Hepatocyte (in vitro differentiated cells): ENCODE measurements around the gene WASF2. TPM values are rescaled to one million over a fixed set of nuclear protein-coding genes. Genes with fewer than 3 reads are reported as not detected.

Experiments used
- DNase-seq: peaks from one replicate; pipeline ENCODE4 v3.0.0-alpha.2; 2016; ENCODE audit warnings: low spot score
- H2AFZ ChIP-seq: fragments of 200-600 bp; sonication (generic); 2 replicates; pipeline ENCODE4 v1.6.0; 2016; ENCODE audit warnings: antibody characterized with exemption, mild to moderate bottlenecking
- H3K27ac ChIP-seq: fragments of 200-600 bp; sonication (generic); 2 replicates; pipeline ENCODE4 v1.5.1; 2016; ENCODE audit warnings: mild to moderate bottlenecking
- H3K27me3 ChIP-seq: fragments of 200-600 bp; sonication (generic); 2 replicates; pipeline ENCODE4 v1.6.1; 2016
- H3K36me3 ChIP-seq: fragments of 200-600 bp; sonication (generic); replicated peaks from 2 replicates; pipeline ENCODE4 v1.5.1; 2016; ENCODE audit warnings: low read depth; ENCODE audit not compliant: insufficient read depth
- H3K4me1 ChIP-seq: fragments of 200-600 bp; sonication (generic); 2 replicates; pipeline ENCODE4 v1.5.1; 2016; ENCODE audit warnings: mild to moderate bottlenecking, moderate library complexity; ENCODE audit not compliant: insufficient read depth
- H3K4me2 ChIP-seq: fragments of 200-600 bp; sonication (generic); 2 replicates; pipeline ENCODE4 v1.6.0; 2016
- H3K4me3 ChIP-seq: fragments of 200-600 bp; sonication (generic); 2 replicates; pipeline ENCODE4 v1.5.1; 2016; ENCODE audit warnings: mild to moderate bottlenecking
- H3K79me2 ChIP-seq: fragments of 200-600 bp; sonication (generic); 2 replicates; pipeline ENCODE4 v1.6.0; 2017; ENCODE audit warnings: mild to moderate bottlenecking
- H3K9me2 ChIP-seq: fragments of 200-600 bp; sonication (generic); replicated peaks from 2 replicates; pipeline ENCODE4 v1.6.0; 2017; ENCODE audit warnings: mild to moderate bottlenecking; ENCODE audit not compliant: insufficient read depth
- H3K9me3 ChIP-seq: fragments of 200-600 bp; sonication (generic); 2 replicates; pipeline ENCODE4 v1.5.1; 2016; ENCODE audit warnings: low read depth, mild to moderate bottlenecking
- H4K20me1 ChIP-seq: fragments of 200-600 bp; sonication (generic); 2 replicates; pipeline ENCODE4 v1.6.0; 2016; ENCODE audit warnings: mild to moderate bottlenecking; ENCODE audit not compliant: insufficient read depth, poor library complexity, severe bottlenecking
- EZH2 ChIP-seq: fragments of 200-600 bp; sonication (generic); IDR thresholded peaks from 2 replicates; pipeline ENCODE4 v1.6.1; 2016; ENCODE audit warnings: antibody characterized with exemption, mild to moderate bottlenecking, borderline replicate concordance
- EZH2phosphoT487 ChIP-seq: fragments of 200-600 bp; sonication (generic); IDR thresholded peaks from one replicate; pipeline ENCODE4 v1.6.1; 2018; ENCODE audit warnings: antibody characterized with exemption, mild to moderate bottlenecking, low read depth, moderate library complexity; ENCODE audit not compliant: unreplicated experiment, severe bottlenecking
- WGBS: methylation state at CpG from one replicate; pipeline ENCODE4 v1.1.6; 2016; ENCODE audit warnings: low lambda C conversion rate; ENCODE audit errors: missing lambda C conversion rate; 5-methylcytosine and 5-hydroxymethylcytosine counted together
- polyA plus RNA-seq: library from polyadenylated mRNA; unstranded; fragments of >200 nt; fragmentation: Nextera tagmentation; extraction: Ambion mirVana; gene quantifications from 2 replicates; pipeline ENCODE4 v1.2.1, GENCODE V29; 2016
- total RNA-seq: library from RNA; depleted of rRNA; stranded (reverse); fragments of >200 nt; gene quantifications from 2 replicates; pipeline ENCODE4 v1.2.3, GENCODE V29; 2014
- TF ChIP-seq, protein P1 (sequence below): fragments of 200-600 bp; sonication (generic); IDR thresholded peaks from 2 replicates; pipeline ENCODE4 v1.5.1; 2016; ENCODE audit warnings: antibody characterized with exemption, mild to moderate bottlenecking; ENCODE audit not compliant: poor library complexity

The WASF2 gene
- total and polyA plus RNA-seq, 2 experiments from 2014 or later = 28.5 to 45.6 TPM

DNA sequence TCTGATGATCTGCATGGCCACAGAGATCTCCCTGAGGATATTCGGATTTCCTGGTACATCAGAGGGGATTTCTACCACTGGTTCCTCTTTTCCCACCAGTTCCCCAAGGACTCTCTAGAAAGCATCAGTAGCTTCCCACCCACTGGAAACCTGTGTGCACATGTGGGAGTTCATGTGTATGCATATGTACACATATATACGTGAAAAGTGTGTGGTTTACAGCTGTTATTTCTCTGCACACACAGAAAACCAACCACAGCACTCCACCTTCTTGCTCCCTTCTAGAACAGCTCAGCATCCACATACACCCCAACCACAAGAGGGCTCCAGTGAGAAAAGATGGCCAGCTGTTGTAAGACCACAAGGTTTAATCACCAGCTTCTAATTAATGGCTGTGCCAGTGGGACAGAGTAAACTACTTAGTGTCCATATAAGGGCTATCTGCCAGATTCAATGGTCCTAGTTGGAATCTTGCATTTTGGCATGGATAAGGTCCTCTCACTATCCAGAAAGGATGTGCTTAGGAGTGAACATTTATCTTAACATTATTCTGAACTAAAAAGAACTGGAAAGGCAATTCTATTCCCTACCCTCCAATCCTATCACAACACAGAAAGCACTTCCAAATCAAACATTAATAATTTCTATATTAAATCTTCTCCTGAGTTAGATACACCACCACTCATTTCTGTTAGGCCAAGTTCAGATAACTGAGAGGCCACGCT, 73.4 kb downstream of the WASF2 start:
- H4K20me1 ChIP-seq = no peaks in the 10 kb centered on the region
- TF ChIP-seq EZH2phosphoT487 (no peak), EZH2 (no peak)
- TF ChIP-seq, protein P1, sequence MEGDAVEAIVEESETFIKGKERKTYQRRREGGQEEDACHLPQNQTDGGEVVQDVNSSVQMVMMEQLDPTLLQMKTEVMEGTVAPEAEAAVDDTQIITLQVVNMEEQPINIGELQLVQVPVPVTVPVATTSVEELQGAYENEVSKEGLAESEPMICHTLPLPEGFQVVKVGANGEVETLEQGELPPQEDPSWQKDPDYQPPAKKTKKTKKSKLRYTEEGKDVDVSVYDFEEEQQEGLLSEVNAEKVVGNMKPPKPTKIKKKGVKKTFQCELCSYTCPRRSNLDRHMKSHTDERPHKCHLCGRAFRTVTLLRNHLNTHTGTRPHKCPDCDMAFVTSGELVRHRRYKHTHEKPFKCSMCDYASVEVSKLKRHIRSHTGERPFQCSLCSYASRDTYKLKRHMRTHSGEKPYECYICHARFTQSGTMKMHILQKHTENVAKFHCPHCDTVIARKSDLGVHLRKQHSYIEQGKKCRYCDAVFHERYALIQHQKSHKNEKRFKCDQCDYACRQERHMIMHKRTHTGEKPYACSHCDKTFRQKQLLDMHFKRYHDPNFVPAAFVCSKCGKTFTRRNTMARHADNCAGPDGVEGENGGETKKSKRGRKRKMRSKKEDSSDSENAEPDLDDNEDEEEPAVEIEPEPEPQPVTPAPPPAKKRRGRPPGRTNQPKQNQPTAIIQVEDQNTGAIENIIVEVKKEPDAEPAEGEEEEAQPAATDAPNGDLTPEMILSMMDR = peak; percentile 52
- peak overlapping the region; percentile 96 for H3K27ac ChIP-seq
- DNase-seq = peak; percentile 66
- H3K9me3 ChIP-seq = no peaks in the 10 kb centered on the region
- peaks cover 24% of the 10 kb centered on the region for H3K4me1 ChIP-seq
- no peaks in the 10 kb centered on the region for H3K36me3 ChIP-seq
- 91% methylated on average over 3 of the region's 3 CpGs for WGBS
- no peak overlapping the region for H3K4me2 ChIP-seq
- no peak overlapping the region for H2AFZ ChIP-seq
- no peaks in the 10 kb centered on the region for H3K9me2 ChIP-seq
- H3K27me3 ChIP-seq = no peaks in the 10 kb centered on the region
- no peak overlapping the region for H3K4me3 ChIP-seq
- H3K79me2 ChIP-seq = peaks cover 39% of the 10 kb centered on the region

DNA sequence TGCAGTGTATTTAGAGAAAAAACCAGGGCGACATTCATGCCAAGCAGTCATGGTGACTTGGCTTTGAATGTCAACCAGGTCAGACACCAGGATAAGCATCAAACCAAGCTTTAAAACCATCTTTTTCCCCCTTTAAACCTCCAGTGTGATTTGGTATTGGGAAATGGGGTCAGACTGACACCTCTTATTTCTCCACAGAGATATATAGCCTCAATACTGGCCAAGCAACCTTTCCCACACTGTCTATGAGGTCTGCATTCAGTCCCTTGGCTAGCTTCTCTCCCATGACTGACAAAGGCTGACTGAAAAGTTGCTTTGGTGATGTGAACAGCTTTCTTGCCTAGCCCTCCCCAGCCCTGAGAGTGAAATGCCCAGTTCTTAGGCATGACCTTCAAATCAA, 75.9 kb downstream of the WASF2 start:
- DNase-seq = no peak
- Histone ChIP-seq H3K9me3 (no peaks in the 10 kb centered on the region), H3K36me3 (peaks cover 4% of the 10 kb centered on the region), H4K20me1 (no peaks in the 10 kb centered on the region), H2AFZ (no peak overlapping the region), H3K9me2 (no peaks in the 10 kb centered on the region), H3K27ac (no peak overlapping the region), H3K4me1 (peaks cover 14% of the 10 kb centered on the region), H3K27me3 (no peaks in the 10 kb centered on the region), H3K79me2 (peaks cover 17% of the 10 kb centered on the region), H3K4me3 (no peak overlapping the region), H3K4me2 (no peak overlapping the region)
- 100% methylated on average over 1 of the region's 1 CpG for WGBS
- TF ChIP-seq, protein P1 = no peak
- TF ChIP-seq EZH2 (no peak), EZH2phosphoT487 (no peak)

GRCh38 chr1:27413004-27413403, 77.0 kb downstream of the WASF2 start:
- Histone ChIP-seq H3K9me3 (no peaks in the 10 kb centered on the region), H3K27me3 (no peaks in the 10 kb centered on the region), H3K4me1 (peaks cover 6% of the 10 kb centered on the region), H3K27ac (no peak overlapping the region), H3K36me3 (peaks cover 4% of the 10 kb centered on the region), H3K79me2 (peaks cover 16% of the 10 kb centered on the region), H3K9me2 (no peaks in the 10 kb centered on the region), H3K4me3 (no peak overlapping the region), H2AFZ (no peak overlapping the region), H4K20me1 (no peaks in the 10 kb centered on the region), H3K4me2 (no peak overlapping the region)
- DNase-seq = no peak
- TF ChIP-seq EZH2 = no peak
- TF ChIP-seq EZH2phosphoT487 = no peak
- TF ChIP-seq, protein P1 = no peak
- 86% methylated on average over 4 of the region's 4 CpGs for WGBS
